Activated naive CD4-positive, alpha-beta T cell treated with anti-CD3 and anti-CD28 coated beads, Interleukin-2, amount 10 ng/mL, durations not matched to agents 5 hours and 36 hours (primary cell): ENCODE data around the gene CYSRT1. TPM values are rescaled to one million over a fixed set of nuclear protein-coding genes. Genes with fewer than 3 reads are reported as not detected.

Source experiments
- total RNA-seq, 2 experiments: library from RNA; stranded (reverse); gene quantifications; one replicate each; pipeline ENCODE4 v1.2.3, GENCODE V29; 2021

The CYSRT1 gene, protein sequence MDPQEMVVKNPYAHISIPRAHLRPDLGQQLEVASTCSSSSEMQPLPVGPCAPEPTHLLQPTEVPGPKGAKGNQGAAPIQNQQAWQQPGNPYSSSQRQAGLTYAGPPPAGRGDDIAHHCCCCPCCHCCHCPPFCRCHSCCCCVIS
- under 1 TPM; 0.36 to 0.40 TPM for total RNA-seq

DNA sequence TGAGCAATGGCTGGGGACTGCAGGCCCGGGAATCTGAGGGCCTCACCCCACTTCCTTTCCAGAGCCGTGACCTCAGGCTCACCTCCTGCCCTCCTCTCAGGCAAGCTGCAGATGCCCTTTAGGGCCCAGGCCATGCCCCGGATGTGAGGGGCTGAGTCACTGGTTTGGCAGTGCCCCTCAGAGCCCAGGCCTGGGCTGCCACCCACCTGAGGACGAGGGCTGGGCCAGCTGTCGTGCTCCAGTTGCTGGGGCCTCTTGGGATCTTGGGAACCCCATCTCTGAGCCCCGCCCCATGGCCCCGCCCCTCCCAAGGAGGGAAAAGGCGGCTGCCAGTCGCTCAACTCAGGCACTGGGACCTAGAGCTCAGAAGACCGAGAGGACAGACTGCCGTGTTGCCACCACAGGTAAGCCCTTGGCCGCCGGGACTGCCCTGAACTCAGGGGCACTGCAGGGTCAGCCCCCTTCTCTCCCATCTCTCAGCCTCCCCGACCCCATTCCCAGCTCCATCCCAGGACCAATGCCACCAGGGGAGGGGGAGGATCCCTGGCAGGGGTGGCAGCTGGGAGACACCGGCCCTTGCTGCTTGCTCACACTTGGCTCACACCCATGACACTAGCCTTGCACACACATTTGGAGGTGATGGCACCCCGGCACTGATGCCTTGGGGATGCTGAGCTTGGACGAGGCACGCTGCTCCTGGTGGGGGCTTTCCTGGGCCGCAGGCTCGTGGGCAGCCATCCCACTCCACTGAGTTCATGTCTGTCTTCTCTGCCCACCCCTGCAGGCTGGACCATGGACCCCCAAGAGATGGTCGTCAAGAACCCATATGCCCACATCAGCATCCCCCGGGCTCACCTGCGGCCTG is at the start of gene CYSRT1:
CYSRT1 (plus strand) TSS at position 345 of the 865 bp plus-strand sequence; CDS start at position 793, 448 bp downstream.

DNA sequence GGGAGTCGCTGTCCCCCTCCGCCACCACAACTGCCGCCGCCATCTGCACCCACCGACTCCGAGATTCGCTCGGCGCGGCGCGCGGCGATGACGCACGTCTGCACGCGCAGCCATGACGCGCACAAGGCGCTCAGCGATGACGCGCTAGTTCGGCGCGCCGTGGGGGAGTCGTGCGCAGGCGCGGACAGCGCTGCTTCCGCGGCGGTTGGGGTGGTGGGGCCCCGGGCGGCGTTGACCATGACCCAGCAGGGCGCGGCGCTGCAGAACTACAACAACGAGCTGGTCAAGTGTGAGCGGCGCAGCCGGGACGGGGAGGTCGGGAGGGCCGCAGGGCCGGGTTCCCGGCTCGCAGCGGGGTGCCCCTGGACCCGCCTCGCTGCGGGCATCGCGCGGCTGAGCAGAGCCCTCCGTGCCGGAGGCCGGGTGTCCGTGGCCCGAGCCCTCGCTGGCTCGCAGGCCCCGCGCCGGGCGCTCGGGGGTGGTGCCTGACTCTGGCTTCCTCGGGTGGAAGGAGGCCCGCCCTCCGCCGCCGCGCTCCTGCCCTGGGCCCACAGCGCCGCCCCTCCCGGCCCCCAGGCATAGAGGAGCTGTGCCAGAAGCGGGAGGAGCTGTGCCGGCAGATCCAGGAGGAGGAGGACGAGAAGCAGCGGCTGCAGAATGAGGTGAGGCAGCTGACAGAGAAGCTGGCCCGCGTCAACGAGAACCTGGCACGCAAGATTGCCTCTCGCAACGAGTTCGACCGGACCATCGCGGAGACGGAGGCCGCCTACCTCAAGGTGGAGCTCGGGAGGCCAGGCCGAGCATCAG is 36.3 kb upstream of the CYSRT1 start, which contains the start of the genes ANAPC2 and SSNA1:
ANAPC2 (minus strand) TSS at position 71 of the 807 bp plus-strand sequence; CDS start at position 43, 28 bp downstream.
SSNA1 (plus strand) TSS at position 187 of the 807 bp plus-strand sequence; CDS start at position 238, 51 bp downstream.

DNA sequence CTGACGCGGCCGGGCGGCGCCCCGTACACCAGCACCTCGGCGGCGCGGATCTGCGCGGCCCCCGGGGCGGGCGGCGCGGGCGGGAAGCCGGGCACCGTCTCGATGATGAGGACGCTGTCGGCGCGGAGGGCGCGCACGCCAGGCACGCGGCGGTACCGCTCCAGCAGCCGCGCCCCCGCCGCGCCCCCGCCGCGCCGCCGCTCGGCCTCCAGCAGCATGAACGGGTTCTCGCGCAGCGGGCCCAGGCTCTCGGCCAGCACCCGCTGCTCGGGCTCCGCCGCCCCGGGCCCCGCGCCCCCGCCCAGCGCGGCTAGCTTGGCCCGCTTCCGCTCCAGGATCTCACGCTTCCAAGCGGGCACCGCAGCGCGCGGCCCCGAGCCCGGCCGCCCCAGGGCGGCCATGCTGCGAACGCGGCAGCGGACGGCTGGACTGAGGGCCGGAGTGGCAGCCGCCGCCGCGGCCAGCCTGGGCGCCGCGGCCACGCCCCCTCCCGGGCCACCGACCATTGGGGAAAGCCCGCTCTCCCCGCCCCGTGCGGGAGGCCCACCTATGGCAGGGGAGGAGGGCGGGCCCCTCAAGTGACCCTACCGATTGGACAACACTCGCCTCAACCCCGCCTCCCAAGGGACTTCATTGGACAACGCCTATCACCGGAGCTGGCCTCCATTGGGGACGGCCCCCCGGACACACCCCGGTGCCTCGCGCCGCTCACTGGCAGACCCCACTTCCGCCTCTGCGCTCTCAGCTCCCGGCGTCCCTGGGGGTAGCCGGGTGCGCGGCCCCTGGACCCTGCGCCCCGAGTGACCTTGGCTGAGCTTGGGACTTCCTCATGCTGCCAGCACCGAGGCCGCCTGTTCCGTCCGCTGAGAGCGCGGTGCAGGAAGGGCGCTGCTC is 24.4 kb upstream of the CYSRT1 start, which contains the start of gene TPRN:
TPRN (minus strand) TSS at position 431 of the 894 bp plus-strand sequence; CDS start at position 401, 30 bp downstream.

DNA sequence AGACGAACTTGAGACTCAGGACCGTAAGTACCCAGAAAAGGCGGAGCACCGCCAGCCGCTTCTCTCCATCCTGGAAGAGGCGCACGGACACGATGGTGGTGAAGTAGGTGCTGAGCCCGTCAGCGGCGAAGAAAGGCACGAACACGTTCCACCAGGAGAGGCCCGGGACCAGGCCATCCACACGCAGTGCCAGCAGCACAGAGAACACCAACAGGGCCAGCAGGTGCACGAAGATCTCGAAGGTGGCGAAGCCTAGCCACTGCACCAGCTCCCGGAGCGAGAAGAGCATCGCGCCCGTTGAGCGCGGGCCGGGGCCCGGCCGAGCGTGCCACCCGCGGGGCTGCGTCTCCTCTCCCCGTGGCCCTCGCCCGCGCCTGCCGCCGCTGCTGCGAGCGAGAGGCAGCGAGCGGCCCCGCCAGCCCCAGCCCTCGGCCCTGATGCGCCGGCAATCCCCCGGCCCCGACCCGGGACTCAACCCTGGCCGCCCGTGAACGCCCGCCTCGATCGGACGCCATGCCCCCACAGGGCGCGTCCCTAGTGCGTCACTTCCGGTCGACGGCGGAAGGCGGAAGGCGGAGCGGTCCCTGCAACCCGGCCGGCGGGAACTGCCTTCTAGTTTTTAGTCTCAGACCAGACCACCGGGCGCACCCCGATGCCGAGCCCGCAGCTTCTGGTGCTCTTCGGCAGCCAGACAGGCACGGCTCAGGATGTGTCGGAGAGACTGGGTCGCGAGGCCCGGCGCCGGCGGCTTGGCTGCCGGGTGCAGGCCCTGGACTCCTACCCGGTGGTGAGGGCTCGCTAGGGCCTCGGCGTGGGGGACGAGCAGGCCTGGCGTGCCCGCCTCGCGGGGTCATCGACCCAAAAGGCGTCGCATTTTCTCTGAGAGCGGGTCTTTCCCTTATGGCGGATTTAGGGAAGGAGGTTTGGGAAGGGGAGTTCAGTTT is 19.6 kb upstream of the CYSRT1 start, which contains the start of the genes NDOR1 and TMEM203:
NDOR1 (plus strand) TSS at position 575 of the 944 bp plus-strand sequence; CDS start at position 653, 78 bp downstream.
TMEM203 (minus strand) TSS at position 523 of the 944 bp plus-strand sequence; CDS start at position 289, 234 bp downstream.

DNA sequence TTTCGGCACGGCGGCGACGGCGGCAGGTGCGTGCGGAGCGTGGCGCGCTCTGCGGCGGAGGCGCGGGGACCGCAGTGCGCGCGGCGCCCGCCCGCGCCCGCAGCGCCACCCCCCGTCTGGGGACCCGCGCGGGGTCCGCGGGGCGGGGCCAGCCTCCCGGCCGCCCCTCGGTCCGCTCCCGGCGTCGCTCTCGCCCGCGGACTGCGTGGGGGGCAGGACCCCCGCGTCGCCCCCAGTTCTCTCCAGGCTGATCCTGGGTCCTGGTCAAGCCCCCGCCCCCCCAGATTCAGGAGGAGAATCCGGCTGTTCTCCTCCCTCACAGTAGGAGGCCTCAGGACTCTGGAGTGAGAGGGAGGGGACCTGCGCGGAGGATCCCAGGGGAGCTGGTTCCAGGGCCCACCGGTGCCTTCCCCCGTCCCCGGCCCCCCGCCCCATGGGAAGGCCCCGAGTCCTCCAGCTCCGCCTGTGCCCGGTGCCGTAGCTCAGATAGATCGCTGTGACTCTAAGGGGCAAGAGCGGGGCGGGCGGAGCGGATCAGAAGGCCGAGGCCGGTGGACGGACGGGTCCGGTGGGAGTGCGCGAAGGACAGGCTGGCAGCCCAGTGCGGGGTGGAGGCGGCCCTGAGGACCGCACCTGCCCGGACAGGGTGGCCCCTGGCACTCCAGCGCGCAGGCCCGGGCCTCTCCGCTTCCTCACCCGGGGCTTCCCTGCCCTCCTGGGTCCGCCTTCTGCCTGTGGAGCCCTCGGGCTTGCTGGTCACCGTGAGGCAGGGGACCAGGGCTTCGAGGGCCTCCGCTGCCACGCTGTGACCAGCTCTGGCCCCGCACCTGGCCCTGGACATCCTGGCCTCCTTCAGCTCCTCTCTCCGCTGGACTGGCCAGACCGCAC is 2.5 kb upstream of the CYSRT1 start, which contains the start of gene RNF208:
RNF208 (minus strand) TSS at position 51 of the 888 bp plus-strand sequence. CDS start 1,028 bp downstream, outside the sequence.

DNA sequence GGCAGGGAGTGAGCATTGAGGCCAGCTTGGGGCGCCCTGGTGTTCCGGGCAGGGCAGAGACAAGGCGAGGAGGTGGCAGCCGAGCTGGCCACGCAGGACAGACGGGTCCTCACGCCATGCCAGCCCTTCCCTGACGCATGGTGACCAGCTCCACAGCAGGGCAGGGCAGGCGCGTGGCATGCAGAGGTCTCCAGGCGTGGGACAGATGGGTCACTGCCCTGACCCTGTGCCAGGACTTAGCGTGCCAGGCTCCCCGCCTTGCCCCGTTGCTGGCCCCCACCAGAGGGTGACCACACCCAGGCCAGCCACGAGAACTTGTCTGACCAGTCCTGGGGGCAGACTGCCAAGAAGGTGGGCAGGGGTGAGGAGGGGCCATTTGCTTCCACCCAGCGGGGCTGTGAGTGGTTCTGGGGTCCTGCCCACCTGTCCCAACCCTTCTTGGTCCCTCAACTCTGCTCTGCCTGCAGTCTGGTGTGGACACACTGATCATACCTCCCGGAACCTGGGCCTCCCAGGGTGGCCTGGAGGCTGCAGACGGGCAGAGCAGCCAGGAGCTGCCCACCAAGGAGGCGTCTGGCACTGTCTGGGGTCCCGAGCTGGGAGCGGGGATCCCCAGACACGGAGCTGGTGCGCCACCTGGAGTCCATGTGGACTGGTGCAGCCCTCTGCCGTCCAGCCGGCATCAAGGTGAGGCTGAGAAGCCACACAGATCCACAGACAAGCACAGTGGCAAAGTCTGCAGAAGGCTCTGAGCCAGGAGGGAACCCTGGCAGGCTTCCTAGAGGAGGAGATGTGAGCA is 2.3 kb downstream of the CYSRT1 start, which contains the start of gene RNF224:
RNF224 (plus strand) TSS at position 449 of the 799 bp plus-strand sequence. CDS start 834 bp downstream, outside the sequence.

DNA sequence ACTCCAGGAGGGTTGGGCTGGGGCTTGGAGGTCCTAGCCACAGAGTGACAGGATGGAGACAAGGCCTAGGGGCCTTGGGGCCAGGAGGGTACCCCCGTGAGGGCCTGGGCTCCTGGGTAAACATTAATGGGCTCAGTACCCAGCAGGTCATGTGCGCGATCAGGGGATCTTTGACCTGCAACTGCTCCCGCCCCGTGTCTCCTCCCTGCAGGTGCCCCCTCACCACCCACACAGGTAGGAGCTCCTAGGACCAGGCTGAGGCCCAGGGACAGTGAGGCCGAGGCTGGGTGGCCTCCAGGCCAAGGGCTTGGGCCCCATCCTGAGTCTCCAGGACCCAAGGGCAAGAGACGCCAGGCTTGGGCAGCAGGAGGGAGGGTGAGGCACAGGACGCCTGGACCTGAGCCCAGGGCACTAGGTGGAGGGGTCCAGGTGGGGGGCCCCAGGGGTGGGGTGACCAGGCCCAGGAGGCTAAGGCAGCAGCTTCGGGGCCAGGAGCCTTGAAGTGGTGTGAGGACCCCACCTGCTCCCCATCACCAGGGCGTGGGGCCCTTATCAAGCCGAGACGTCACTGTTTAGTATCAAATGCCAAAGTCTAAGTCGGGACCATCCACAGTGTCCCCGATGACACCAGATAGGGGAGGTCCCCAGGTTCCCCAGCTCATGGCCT is 5.9 kb downstream of the CYSRT1 start, which contains the start of gene SLC34A3:
SLC34A3 (plus strand) TSS at position 197 of the 667 bp plus-strand sequence. CDS start 802 bp downstream, outside the sequence.

DNA sequence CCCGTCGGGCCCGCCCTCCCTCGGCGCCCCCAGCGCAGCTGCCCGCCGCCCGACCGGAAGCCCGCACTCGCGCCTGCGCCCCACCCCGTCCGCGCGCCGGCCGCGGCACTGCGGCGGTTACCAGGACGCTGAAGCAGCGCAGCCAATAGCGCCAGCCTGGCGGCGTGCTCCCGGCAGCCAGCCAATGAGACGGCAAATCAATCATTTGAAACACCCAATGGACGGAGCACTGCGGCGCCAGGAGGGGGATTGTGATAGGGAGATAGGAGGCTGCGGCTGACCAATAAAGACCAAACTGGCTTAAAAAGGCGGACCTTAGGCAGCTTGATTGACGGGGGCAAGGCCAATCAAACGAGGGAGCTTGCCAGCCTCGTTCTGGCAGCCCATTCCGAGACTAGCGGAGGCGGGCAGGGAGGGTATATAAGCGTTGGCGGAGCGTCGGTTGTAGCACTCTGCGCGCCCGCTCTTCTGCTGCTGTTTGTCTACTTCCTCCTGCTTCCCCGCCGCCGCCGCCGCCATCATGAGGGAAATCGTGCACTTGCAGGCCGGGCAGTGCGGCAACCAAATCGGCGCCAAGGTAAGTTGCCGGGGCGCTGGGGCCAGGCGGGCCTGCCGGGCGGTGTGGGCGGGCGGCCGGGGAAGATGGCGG is 16.0 kb downstream of the CYSRT1 start, which contains the start of gene TUBB4B:
TUBB4B (plus strand) TSS at position 447 of the 649 bp plus-strand sequence; CDS start at position 521, 74 bp downstream.

DNA sequence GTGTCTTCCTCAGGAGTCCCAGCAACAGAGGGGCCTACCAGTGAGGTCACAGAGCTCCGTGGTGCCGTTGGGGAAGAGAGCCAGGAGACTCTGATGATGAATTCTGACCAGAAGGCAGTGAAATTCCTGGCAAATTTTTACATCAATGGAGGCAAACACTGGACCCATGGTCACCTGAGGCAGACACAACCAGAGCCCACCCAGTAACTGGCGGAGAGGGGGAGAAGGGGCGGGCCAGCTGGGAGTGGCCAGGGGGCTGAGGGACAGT is 26.2 kb downstream of the CYSRT1 start, which contains the start of gene STPG3:
STPG3 (plus strand) TSS at position 93 of the 268 bp plus-strand sequence; CDS start at position 94, 1 bp downstream.

DNA sequence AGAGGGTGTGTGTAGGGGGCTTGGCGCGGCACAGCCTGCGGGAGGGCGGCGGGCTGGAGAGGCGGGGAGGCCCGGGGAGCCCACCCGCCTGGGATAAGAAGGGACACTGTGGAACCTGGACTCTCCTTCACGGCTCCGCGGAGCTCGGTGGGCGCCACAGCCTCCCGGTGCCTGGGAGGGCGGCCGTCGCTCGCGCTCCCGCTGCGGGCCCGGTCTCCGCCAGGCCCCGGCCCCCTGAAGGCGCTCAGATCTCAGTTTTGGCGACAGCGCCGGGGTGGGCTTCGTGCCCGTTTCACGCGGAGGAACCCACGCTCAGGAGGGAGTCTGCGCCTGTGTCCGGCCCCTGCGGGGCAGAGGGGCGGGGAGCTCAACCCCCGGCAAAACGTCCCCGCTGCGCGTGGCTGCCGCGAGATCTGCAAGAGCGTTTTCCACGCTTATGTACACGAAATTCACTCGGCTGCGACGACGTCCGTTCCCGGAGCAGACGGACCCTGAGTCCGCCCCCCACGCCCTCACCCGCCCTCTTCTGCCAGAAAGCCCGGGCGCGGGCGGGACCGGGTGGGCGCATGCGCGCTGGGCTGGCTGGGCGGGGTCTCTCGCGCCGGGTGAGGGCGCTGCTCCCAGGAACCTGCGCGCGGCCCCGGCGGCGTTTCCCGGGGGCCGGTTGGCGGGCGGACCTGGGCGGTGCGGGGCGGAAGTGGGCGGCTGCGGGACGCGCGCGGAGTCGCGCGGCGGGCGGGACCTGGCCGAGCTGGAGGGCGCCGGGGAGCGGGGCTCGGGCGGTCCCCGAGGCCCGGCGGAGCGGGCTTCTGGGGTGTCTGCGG is 29.9 kb downstream of the CYSRT1 start, which contains the start of gene NELFB:
NELFB (plus strand) TSS at position 704 of the 824 bp plus-strand sequence.

Other genes starting within 250 kb of the CYSRT1 start
- 10 to 100 TPM; 13.2 to 17.8 TPM for gene PTGDS, start 247.7 kb upstream of the CYSRT1 start, total RNA-seq
- gene LCNL1, start 242.2 kb upstream of the CYSRT1 start, total RNA-seq = under 1 TPM; 0.58 to 0.60 TPM
- gene PAXX, start 232.8 kb upstream of the CYSRT1 start, total RNA-seq = 10 to 100 TPM; 69.6 to 74.6 TPM
- gene CLIC3, start 228.6 kb upstream of the CYSRT1 start, total RNA-seq = 1 to 10 TPM; 4.5 to 4.6 TPM
- gene ABCA2, start 196.9 kb upstream of the CYSRT1 start, total RNA-seq = 10 to 100 TPM; 41.1 to 42.6 TPM
- 1 to 10 TPM; 1.7 to 2.4 TPM for gene FUT7, start 193.1 kb upstream of the CYSRT1 start, total RNA-seq
- 10 to 100 TPM; 79.2 to 82.7 TPM for gene NPDC1, start 179.0 kb upstream of the CYSRT1 start, total RNA-seq
- gene ENTPD2, start 171.1 kb upstream of the CYSRT1 start, total RNA-seq = under 1 TPM; 0.25 to 0.36 TPM
- 10 to 100 TPM; 24.5 to 25.2 TPM for gene SAPCD2, start 154.6 kb upstream of the CYSRT1 start, total RNA-seq
- gene UAP1L1, start 147.7 kb upstream of the CYSRT1 start, total RNA-seq = 10 to 100 TPM; 38.3 to 40.2 TPM
- 10 to 100 TPM; 56.7 to 57.8 TPM for gene MAN1B1, start 138.2 kb upstream of the CYSRT1 start, total RNA-seq
- gene DPP7, start 110.4 kb upstream of the CYSRT1 start, total RNA-seq = 100 to 1,000 TPM; 276 to 289 TPM
- gene GRIN1, start 86.0 kb upstream of the CYSRT1 start, total RNA-seq = not detected
- not detected for gene LRRC26, start 55.1 kb upstream of the CYSRT1 start, total RNA-seq
- not detected for gene TMEM210, start 53.1 kb upstream of the CYSRT1 start, total RNA-seq
- gene ANAPC2, start 36.6 kb upstream of the CYSRT1 start, total RNA-seq = 10 to 100 TPM; 62.9 to 65.5 TPM
- 10 to 100 TPM; 67.9 to 68.4 TPM for gene SSNA1, start 36.5 kb upstream of the CYSRT1 start, total RNA-seq
- gene TPRN, start 24.4 kb upstream of the CYSRT1 start, total RNA-seq = 1 to 10 TPM; 9.2 to 9.7 TPM
- gene TMEM203, start 19.5 kb upstream of the CYSRT1 start, total RNA-seq = 10 to 100 TPM; 27.6 to 29.7 TPM
- gene NDOR1, start 19.5 kb upstream of the CYSRT1 start, total RNA-seq = 10 to 100 TPM; 25.2 to 30.8 TPM
- 1 to 10 TPM; 5.0 TPM for gene RNF208, start 2.9 kb upstream of the CYSRT1 start, total RNA-seq
- gene RNF224, start 2.3 kb downstream of the CYSRT1 start, total RNA-seq = not detected
- not detected for gene SLC34A3, start 5.7 kb downstream of the CYSRT1 start, total RNA-seq
- 100 to 1,000 TPM; 242 to 246 TPM for gene TUBB4B, start 16.1 kb downstream of the CYSRT1 start, total RNA-seq
- not detected for gene STPG3, start 26.1 kb downstream of the CYSRT1 start, total RNA-seq
- 10 to 100 TPM; 52.9 to 54.9 TPM for gene NELFB, start 30.2 kb downstream of the CYSRT1 start, total RNA-seq
- gene TOR4A, start 52.6 kb downstream of the CYSRT1 start, total RNA-seq = 1 to 10 TPM; 8.6 to 8.8 TPM
- gene NRARP, start 77.1 kb downstream of the CYSRT1 start, total RNA-seq = 1 to 10 TPM in 1 of 2 experiments, under 1 TPM in 1; 0.86 to 1.1 TPM
- gene EXD3, start 198.0 kb downstream of the CYSRT1 start, total RNA-seq = 10 to 100 TPM; 20.4 to 21.4 TPM
- 1 to 10 TPM; 1.0 to 1.2 TPM for gene NOXA1, start 198.2 kb downstream of the CYSRT1 start, total RNA-seq
- gene ENTPD8, start 216.2 kb downstream of the CYSRT1 start, total RNA-seq = not detected
- 10 to 100 TPM; 55.7 to 62.2 TPM for gene NSMF, start 234.2 kb downstream of the CYSRT1 start, total RNA-seq